ENCODE results near the gene RIMBP3C.
"Not testable (repeated sequence)": the region's sequence is repeated elsewhere in the genome, so short reads cannot be mapped to it uniquely, and the experiment has no call there.

RIMBP3C gene

GRCh38 chr22:21559345-21560125 is 8.3 kb upstream of the RIMBP3C start:
- not testable (repeated sequence) for H3K4me1 ChIP-seq (ENCODE audit: control insufficient read depth in 2 of 2, insufficient read depth in 2 of 2, low read length in 2 of 2); H3K27ac ChIP-seq (ENCODE audit: low read depth in 2 of 2, low read length in 2 of 2); H3K9ac ChIP-seq (ENCODE audit: low read depth in 1 of 2, low read length in 2 of 2); H3K27me3 ChIP-seq (ENCODE audit: control insufficient read depth in 2 of 2, insufficient read depth in 2 of 2, low read length in 2 of 2); H3K4me3 ChIP-seq (ENCODE audit: low read length in 2 of 2); H3K36me3 ChIP-seq (ENCODE audit: control insufficient read depth in 2 of 2, insufficient read depth in 2 of 2, low read length in 2 of 2); H3K9me3 ChIP-seq (ENCODE audit: control insufficient read depth in 2 of 2, low read length in 2 of 2)

DNA sequence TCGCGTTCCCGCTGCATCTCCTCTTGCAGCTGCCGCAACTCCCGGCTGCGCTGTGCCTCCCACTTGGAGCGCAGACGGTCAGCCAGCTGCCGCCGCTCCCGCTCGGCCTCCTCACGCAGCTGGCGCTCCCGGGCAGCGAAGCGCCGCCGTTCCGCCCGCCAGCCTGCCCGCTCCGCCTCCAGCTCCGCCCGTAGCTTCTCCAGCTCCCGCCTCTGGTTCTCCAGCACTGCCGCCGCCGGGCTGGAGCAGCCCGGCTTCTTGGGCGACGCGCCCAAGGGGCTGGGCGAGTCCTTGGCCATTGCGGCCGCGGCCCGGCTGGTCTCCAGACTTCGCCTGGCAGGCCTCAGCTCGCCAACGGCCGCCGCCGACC is 598 bp downstream of the RIMBP3C start:
- H3K4me1 ChIP-seq (ENCODE audit: control insufficient read depth in 2 of 2, insufficient read depth in 2 of 2, low read length in 2 of 2); H3K27me3 ChIP-seq (ENCODE audit: control insufficient read depth in 2 of 2, insufficient read depth in 2 of 2, low read length in 2 of 2): not testable (repeated sequence)

GRCh38 chr22:21550008-21550677 is 1.1 kb downstream of the RIMBP3C start:
- H3K4me3 ChIP-seq (ENCODE audit: low read length in 2 of 2); H3K9me3 ChIP-seq (ENCODE audit: control insufficient read depth in 2 of 2, low read length in 2 of 2); H3K36me3 ChIP-seq (ENCODE audit: control insufficient read depth in 2 of 2, insufficient read depth in 2 of 2, low read length in 2 of 2); H3K27me3 ChIP-seq (ENCODE audit: control insufficient read depth in 2 of 2, insufficient read depth in 2 of 2, low read length in 2 of 2); H3K27ac ChIP-seq (ENCODE audit: low read depth in 2 of 2, low read length in 2 of 2); H3K4me1 ChIP-seq (ENCODE audit: control insufficient read depth in 2 of 2, insufficient read depth in 2 of 2, low read length in 2 of 2); H3K9ac ChIP-seq (ENCODE audit: low read depth in 1 of 2, low read length in 2 of 2): not testable (repeated sequence)

More for the DNA sequence above, 598 bp downstream of the RIMBP3C start:
- not testable (repeated sequence) for H3K9ac ChIP-seq (ENCODE audit: low read depth in 1 of 2, low read length in 2 of 2); H3K4me3 ChIP-seq (ENCODE audit: low read length in 2 of 2); H3K9me3 ChIP-seq (ENCODE audit: control insufficient read depth in 2 of 2, low read length in 2 of 2); H3K36me3 ChIP-seq (ENCODE audit: control insufficient read depth in 2 of 2, insufficient read depth in 2 of 2, low read length in 2 of 2); H3K27ac ChIP-seq (ENCODE audit: low read depth in 2 of 2, low read length in 2 of 2)

DNA sequence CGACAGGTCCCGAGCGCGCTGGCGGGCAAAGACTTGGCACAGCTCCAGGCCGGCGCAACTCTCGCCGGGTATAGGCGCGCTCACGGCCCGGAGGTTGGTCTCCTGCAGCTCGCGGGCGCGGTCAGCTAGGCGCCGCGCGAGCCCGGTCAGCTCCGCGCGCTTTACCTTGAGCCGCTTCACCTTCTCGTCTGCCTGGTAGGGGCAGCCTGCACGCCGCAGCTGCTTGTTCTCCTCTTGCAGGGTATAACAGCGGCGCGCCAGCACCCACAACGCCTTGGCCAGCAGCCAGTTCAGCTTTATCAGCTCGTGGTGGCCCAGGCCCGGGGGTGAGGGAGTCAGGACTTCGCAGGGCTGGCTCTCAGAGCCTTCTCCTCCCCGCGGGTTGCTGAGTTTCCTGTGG is 1.7 kb downstream of the RIMBP3C start:
- not testable (repeated sequence) for H3K36me3 ChIP-seq (ENCODE audit: control insufficient read depth in 2 of 2, insufficient read depth in 2 of 2, low read length in 2 of 2); H3K4me1 ChIP-seq (ENCODE audit: control insufficient read depth in 2 of 2, insufficient read depth in 2 of 2, low read length in 2 of 2); H3K9ac ChIP-seq (ENCODE audit: low read depth in 1 of 2, low read length in 2 of 2); H3K9me3 ChIP-seq (ENCODE audit: control insufficient read depth in 2 of 2, low read length in 2 of 2); H3K27me3 ChIP-seq (ENCODE audit: control insufficient read depth in 2 of 2, insufficient read depth in 2 of 2, low read length in 2 of 2); H3K4me3 ChIP-seq (ENCODE audit: low read length in 2 of 2); H3K27ac ChIP-seq (ENCODE audit: low read depth in 2 of 2, low read length in 2 of 2)

- not testable (repeated sequence) for H3K27ac ChIP-seq (ENCODE audit: low read depth in 2 of 2, low read length in 2 of 2); H3K4me3 ChIP-seq (ENCODE audit: low read length in 2 of 2); H3K4me1 ChIP-seq (ENCODE audit: control insufficient read depth in 2 of 2, insufficient read depth in 2 of 2, low read length in 2 of 2); H3K9me3 ChIP-seq (ENCODE audit: control insufficient read depth in 2 of 2, low read length in 2 of 2); H3K27me3 ChIP-seq (ENCODE audit: control insufficient read depth in 2 of 2, insufficient read depth in 2 of 2, low read length in 2 of 2); H3K36me3 ChIP-seq (ENCODE audit: control insufficient read depth in 2 of 2, insufficient read depth in 2 of 2, low read length in 2 of 2); H3K9ac ChIP-seq (ENCODE audit: low read depth in 1 of 2, low read length in 2 of 2)
These were observed 6.6 kb downstream of the RIMBP3C start for GRCh38 chr22:21544432-21545322.

DNA sequence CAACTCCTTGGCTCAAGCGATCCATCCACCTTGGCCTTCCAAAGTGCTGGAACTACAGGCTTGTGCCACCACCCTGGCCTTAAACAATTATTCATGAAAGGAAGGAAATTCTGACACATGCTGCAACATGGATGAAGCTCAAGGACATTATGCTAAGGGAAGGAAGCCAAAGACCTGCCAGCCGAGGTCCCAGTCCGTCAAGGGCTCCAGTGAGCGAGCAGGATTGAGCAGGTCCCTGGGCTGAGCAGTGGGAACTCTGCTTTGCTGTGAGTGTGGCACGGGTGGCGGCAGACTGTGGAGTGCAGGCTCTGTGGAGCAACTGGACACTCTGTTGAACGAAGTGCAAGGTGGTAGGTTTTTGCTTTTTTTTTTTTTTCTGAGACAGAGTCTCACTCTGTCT is 11.4 kb downstream of the RIMBP3C start:
- H3K4me3 ChIP-seq (ENCODE audit: low read length in 2 of 2); H3K27ac ChIP-seq (ENCODE audit: low read depth in 2 of 2, low read length in 2 of 2); H3K4me1 ChIP-seq (ENCODE audit: control insufficient read depth in 2 of 2, insufficient read depth in 2 of 2, low read length in 2 of 2); H3K36me3 ChIP-seq (ENCODE audit: control insufficient read depth in 2 of 2, insufficient read depth in 2 of 2, low read length in 2 of 2); H3K9ac ChIP-seq (ENCODE audit: low read depth in 1 of 2, low read length in 2 of 2); H3K27me3 ChIP-seq (ENCODE audit: control insufficient read depth in 2 of 2, insufficient read depth in 2 of 2, low read length in 2 of 2); H3K9me3 ChIP-seq (ENCODE audit: control insufficient read depth in 2 of 2, low read length in 2 of 2): not testable (repeated sequence)

DNA sequence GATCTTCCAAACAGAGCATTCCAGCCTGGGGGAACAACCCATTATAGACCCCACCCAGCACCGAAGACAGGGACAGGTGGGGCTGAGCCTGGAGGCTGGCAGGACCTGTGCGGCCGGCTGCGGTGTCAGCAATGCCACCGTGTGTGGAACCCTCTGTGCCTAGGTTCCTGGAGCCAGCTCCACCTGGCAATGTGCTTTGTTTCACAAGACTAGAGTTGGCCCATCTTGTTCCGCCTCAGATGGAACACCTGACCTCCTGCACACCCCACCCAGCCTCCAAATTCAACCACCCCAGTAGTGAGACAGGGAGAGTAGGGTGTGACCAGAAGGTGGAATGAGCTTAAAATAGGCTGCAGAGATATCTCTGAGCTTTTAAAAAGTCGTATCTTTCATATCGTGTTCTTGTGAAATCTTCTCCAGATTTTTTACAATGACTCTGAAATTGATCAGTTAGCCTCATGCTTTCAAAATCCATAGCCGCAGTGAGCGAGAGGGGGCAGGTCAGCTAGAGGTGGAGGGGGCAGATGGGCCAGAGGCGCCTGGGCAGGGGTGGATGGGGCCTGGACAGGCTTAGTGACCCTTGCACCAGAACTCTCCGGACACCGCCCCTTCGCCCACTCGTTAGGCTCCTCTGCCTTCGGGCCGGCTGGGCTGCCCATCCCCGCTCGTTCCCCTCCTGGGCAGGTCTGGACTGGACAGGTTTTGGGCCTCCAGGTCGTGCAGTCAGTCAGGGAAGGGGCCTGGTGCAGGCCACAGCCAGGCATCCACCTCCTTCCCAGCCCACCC is 18.2 kb downstream of the RIMBP3C start:
- not testable (repeated sequence) for H3K4me3 ChIP-seq (ENCODE audit: low read length in 2 of 2); H3K9me3 ChIP-seq (ENCODE audit: control insufficient read depth in 2 of 2, low read length in 2 of 2); H3K36me3 ChIP-seq (ENCODE audit: control insufficient read depth in 2 of 2, insufficient read depth in 2 of 2, low read length in 2 of 2); H3K4me1 ChIP-seq (ENCODE audit: control insufficient read depth in 2 of 2, insufficient read depth in 2 of 2, low read length in 2 of 2); H3K27ac ChIP-seq (ENCODE audit: low read depth in 2 of 2, low read length in 2 of 2); H3K9ac ChIP-seq (ENCODE audit: low read depth in 1 of 2, low read length in 2 of 2); H3K27me3 ChIP-seq (ENCODE audit: control insufficient read depth in 2 of 2, insufficient read depth in 2 of 2, low read length in 2 of 2)

DNA sequence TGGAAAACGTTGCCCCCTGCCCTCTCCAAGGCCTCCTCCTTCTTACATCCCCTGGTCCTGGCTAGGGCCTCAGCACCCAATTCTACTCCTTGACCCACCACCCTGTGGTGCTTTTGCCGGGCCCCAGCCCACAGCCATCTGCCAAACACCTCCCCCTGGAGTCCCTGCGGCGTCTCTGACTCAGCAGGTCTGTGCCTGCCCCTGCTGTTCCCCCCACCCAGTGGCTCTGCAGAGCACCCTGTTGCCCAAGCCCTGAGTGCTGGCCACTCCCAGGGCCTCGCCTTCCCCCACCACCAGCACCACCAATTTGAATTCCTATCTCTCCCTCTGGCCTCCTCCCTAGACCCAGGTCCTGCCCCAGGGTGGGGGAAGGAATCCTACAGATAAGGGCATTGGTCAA is 19.7 kb downstream of the RIMBP3C start:
- H3K4me1 ChIP-seq (ENCODE audit: control insufficient read depth in 2 of 2, insufficient read depth in 2 of 2, low read length in 2 of 2); H3K36me3 ChIP-seq (ENCODE audit: control insufficient read depth in 2 of 2, insufficient read depth in 2 of 2, low read length in 2 of 2); H3K27ac ChIP-seq (ENCODE audit: low read depth in 2 of 2, low read length in 2 of 2); H3K9me3 ChIP-seq (ENCODE audit: control insufficient read depth in 2 of 2, low read length in 2 of 2); H3K9ac ChIP-seq (ENCODE audit: low read depth in 1 of 2, low read length in 2 of 2); H3K27me3 ChIP-seq (ENCODE audit: control insufficient read depth in 2 of 2, insufficient read depth in 2 of 2, low read length in 2 of 2); H3K4me3 ChIP-seq (ENCODE audit: low read length in 2 of 2): not testable (repeated sequence)

DNA sequence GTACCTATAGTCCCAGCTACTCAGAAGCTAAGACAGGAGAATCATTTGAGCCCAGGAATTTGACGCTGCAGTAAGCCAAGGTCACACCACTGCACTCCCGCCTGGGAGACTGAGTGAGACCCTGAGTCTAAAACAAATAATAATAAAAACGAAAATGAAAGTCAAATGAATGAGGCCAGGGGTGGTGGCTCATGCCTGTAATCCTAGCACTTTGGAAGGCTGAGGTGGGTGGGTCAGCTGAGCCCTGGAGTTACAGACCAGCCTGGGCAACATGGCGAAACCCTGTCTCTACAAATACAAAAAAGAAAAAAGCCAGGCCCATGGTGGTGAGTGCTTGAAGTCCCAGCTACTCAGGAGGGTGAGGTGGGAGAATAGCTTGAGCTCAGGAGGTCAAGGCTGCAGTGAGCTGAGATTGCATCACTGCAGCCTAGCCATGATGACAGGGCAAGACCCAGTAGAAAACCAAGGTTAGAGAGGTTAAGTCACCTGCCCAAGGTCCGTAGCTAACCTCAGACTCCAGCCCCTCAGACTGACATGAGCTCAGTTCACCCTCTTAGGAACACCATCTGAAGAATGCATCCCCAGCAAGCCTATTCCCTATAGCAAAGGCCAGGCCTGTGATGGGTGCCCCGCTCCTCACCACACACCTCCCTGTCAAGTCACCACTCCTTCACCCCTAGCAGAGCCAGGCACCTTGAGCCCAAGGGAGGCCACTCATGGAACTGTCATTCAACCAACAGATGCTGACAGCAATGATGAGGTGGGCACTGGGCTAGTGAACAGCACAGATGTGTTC is 24.4 kb downstream of the RIMBP3C start:
- not testable (repeated sequence) for H3K36me3 ChIP-seq (ENCODE audit: control insufficient read depth in 2 of 2, insufficient read depth in 2 of 2, low read length in 2 of 2); H3K9me3 ChIP-seq (ENCODE audit: control insufficient read depth in 2 of 2, low read length in 2 of 2); H3K27me3 ChIP-seq (ENCODE audit: control insufficient read depth in 2 of 2, insufficient read depth in 2 of 2, low read length in 2 of 2)

More for the DNA sequence above, 24.4 kb downstream of the RIMBP3C start:
- H3K27ac ChIP-seq (ENCODE audit: low read depth in 2 of 2, low read length in 2 of 2); H3K4me1 ChIP-seq (ENCODE audit: control insufficient read depth in 2 of 2, insufficient read depth in 2 of 2, low read length in 2 of 2); H3K4me3 ChIP-seq (ENCODE audit: low read length in 2 of 2); H3K9ac ChIP-seq (ENCODE audit: low read depth in 1 of 2, low read length in 2 of 2): not testable (repeated sequence)
